Globus pallidus (tissue), 1 donor: ENCODE results near the gene ZNRF1.
A peak's percentile ranks its signal among the peaks of the same experiment; 100 is the strongest.

Source experiments
- DNase-seq: peaks from one replicate; pipeline ENCODE4 v3.0.0-alpha.2; 2015; ENCODE audit warnings: low spot score

Gene ZNRF1

DNA sequence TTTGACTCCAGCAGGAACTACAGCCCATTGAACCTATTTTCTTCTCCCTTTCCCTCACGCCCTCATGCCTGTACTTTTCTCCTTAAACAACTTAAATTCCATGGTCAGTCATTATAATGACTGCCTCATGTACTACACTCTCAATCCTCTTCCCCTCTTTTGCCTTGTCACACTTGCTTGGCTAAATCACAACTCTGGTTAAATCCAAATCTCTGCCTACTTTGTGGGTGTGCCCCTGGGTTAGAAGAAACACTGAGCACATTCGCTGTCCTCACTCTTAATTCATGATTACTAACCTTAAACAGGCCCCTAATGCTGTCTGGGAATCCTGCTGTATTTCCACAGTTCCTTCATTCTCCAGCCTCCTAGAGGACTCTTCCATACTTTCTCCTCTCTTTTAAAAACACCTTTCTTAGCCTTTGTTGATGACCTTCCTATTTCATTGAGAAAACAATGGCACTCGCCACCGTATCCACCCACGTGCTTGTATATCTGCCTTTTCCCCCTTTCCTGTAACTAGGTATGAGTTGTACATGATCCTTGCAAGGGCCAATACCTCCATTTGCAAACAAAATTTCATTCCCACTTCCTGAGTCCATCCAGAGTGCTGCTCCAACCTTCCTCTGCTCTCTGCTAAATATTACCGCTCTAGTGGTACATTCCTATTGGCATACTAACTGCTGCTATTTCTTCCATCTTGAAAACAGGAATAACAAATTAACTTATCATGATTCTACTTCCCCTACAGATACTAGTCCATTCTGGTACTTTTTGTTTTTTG lies 28.9 kb downstream of the ZNRF1 start:
- no peak for DNase-seq

- no peak for DNase-seq
Measured at GRCh38 chr16:75028544-75029135, 29.8 kb downstream of the ZNRF1 start.

- DNase-seq, result no peak
Measured at GRCh38 chr16:75029854-75030253, 31.0 kb downstream of the ZNRF1 start.

GRCh38 chr16:75032655-75033054 lies 33.8 kb downstream of the ZNRF1 start:
- DNase-seq, result no peak

- DNase-seq, result no peak
Measured at GRCh38 chr16:75035410-75035968, 36.7 kb downstream of the ZNRF1 start.

DNA sequence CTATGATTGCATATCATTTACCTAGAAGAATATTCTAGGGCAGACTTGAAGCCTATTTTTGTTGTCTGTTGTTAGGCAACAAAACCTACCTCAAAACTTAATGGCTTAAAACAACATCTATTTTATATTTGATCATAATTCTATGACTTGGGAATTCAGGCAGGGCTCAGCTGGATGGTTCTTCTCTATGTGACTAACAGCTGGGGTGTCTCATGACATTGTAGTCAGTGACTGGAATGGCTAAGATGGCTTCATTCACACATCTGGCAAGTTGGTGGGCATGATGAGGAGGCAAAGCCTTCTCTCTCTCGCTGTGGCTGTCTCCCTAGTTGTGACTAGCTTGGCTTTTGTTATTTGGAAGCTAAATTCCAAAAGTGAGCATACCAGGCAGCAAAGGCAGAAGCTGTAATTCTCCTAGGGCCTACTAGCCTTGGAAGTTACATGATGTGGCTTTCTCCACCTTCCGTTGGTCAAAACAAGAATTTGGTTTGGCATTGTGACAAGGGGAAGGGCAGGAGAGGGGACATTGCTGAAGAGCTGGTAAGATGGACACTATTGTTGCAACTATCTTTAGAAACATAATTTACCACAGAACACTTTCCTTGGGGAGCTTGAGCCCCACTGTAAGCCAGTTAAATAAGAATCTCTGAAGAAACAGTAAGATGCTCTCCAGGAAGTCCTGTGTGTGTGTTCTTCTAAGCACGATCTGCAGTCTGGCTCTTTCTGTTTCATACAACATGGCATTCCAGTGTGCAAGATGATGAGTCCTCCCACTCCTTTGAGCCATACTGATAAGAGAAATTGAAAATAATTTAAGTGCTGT lies 39.4 kb downstream of the ZNRF1 start:
- DNase-seq, result no peak

DNA sequence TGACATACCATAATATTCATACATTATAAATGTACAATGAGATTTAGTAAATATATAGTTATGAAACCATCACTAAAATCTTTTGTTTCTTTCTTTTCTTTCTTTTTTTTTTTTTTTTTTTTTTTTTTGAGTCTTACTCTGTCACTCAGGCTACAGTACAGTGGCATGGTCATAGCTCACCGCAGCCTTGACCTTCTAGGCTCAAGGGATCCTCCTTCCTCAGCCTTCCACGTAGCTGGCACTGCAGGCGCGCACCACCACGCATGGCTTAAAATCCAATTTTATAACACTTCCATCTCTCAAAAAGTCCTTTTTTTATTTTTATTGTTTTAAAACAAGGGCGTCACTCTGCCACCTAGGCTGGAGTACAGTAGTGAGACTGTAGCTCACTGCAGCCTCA lies 41.1 kb downstream of the ZNRF1 start:
- no peak for DNase-seq

DNA sequence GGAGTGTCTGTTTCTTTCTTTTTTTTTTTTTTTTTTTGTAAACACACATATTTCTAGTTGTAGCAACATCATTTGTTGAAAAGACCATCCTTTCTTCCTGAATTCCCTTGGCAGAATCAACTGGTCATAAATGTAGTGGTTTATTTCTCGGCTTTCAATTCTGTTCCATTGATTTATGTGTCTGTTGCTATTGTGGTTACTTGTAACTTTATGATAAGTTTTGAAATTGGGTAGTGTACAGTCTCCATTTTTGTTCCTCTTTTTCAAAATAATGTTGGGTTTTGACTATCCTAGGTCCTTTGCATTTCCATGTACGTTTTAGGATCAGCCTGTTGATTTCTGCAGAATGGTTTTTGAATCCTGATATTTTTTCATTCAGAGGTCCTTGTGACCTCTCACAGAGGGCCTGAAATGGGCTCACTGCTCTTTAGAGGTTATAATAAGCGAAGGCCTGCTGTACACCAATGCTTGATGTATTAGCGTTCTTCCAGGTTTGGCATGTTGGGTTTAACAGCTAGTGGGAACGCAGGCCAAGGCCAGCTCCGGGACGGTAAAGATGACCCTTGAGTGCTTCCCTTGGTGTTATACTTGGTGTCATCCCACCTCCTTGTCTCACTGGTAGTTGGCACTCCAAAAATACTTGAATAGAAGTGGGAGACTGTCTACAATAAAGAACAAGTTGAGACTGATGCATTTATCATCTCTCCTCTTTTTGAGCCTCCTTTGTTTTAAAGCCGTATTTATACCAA lies 43.8 kb downstream of the ZNRF1 start:
- no peak for DNase-seq

GRCh38 chr16:75043175-75043895 lies 44.5 kb downstream of the ZNRF1 start:
- no peak for DNase-seq

DNA sequence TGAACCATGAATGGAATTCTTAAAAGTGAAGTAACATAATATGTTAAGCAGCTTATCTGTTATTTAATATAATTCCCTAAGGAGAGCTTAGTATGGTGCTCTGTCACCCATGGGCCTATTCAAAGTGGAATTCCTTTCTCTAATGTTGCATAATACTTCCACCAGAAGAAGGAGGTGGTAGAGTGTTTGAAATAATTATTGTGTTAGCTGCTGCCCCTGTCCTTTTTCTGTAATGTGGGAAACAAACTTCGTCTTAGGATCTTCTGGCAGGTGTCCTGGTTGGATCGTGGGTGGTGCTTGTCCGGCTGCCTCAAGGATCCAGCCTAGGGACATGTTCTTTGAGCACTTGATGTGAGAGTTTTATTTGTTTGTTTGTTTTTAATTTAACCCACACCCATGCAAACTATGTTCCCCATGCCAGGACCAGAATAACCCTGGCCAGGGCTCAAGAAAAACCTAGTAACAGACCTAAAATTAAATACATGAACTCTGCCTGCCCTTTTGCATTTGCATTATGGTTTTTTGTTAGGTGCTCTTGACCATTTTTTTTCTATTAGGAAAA lies 46.1 kb downstream of the ZNRF1 start:
- DNase-seq, result no peak

- no peak for DNase-seq
Measured at GRCh38 chr16:75045424-75045823, 46.6 kb downstream of the ZNRF1 start.

- no peak for DNase-seq
Measured at GRCh38 chr16:75048054-75048453, 49.2 kb downstream of the ZNRF1 start.

DNA sequence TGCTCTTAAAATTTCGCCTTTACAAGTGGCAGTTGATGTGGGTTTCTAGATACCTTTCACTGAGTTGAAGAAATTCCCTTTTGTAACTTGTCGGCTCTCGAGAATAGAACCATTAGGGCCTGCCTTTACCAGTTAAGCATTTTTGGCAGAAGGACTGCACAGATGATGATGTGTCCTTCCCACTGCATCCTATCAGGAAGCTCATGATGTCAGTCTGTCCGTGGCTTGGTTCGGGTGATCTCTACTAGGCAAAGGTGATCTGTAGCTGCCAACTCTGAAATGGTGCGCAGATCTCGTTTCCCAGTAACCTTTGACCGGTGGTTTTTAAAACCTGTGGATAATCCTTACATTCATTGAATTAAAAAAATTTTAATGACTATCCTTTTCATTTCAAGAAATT lies 49.7 kb downstream of the ZNRF1 start:
- DNase-seq, result no peak

DNA sequence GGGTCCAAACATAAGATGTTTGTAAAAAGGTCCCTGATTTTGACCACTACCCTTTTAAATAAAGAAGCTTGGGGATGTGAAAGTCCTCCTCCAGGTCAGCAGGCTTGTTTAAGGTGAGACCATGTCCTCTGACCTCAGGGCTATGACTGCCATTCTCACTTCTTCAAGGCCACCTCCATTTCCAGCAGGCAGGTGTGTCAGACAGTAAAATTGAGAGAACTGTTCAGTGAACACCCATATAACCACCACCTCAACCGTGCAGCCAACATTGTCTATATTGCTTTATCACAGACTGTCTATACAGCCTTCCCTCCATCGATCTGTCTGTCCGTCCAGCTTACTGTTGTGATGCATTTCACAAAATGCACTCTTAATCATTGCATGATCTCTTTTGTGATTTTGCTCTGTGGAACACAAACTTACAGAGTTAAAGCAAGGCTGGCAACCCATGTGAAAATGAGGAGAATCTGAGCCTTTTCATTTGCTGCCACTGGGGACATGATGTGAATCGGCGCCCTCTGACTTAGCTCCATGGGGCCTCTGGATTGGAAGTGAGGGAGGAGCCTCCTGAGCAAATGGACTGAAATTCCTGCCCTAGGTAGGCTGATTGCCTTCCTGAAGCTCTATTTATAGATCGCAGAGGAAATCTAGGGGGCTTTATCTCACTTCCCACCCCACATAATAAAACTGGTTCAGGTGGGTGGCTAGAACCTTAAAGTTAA lies 53.8 kb downstream of the ZNRF1 start:
- no peak for DNase-seq

DNA sequence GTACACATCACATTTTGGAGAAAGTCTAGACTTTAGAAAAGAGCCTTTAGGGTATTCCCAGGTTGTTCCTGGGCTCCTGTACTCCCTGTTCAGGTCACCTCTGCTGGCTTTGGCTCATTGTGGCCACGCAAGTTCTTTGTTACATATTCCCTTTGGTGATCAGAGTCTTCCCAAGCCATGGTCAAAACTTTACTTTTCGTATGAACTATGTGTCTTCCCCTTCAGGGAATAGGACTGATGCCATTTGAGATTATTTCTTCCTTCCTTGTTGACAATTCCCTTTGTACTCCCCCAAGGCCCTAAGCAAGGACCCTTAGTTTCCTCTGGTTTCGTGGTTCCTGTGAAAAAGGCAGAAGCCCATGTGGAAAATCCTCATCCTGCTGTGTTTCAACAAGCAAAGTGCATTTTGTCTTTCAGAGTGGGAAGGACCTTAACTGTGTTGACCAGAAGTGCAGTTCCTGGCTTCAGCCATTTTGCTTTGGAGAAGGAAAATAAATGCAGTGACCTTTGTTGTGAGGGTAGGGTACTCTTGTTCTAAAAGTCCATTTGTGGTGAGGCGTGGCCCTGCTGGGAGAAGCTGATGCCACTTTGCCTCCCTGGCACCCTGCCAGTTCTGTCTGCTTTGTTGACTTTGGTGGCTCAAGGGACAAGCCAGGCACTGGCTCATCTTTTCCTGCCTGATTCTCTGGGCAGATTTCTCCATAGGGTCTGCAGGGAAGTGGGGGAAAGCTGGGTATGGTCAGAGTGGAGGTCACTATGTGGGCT lies 55.1 kb downstream of the ZNRF1 start:
- DNase-seq, result peak; percentile 66

- no peak for DNase-seq
Measured at GRCh38 chr16:75054556-75054947, 55.7 kb downstream of the ZNRF1 start.

DNA sequence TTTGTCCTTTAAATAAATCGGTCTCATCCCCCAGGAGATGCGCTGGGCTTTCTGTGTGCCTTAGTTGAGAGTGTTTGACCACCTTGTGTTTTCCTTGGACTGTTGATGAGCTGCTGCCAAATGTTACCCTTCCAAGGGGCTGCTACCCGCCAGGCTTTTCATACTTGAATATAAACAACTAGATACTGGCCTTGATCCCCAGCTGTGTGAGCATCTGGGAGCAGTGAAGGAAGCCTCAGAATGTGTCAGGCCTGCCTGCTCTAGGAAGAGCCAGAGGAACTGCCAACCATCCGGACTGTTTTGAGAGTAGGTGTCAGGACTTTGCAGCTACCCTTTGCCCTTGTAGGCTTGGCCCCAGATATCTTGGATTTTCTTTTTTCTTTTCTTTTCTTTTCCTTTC lies 60.0 kb downstream of the ZNRF1 start:
- no peak for DNase-seq

DNA sequence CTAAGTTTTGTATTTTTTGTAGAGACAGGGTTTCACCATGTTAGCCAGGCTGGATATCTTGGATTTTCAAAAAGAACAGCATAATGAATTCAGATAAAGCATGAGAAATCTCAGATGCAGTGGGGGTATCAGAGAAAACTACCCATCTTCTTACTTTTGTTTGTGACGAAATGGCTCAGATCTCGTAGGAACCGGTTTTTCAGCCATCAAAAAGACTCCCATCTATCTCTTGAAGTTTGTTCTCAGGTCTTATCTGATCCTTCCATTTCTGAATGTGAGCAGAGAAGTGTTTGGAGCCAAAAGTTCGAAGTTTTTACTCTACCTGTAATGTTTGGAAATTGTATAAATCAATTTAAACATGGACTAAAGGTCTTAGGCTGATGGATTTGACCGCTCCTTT lies 60.6 kb downstream of the ZNRF1 start:
- DNase-seq, result no peak

GRCh38 chr16:75060723-75061122 lies 61.9 kb downstream of the ZNRF1 start:
- no peak for DNase-seq

DNA sequence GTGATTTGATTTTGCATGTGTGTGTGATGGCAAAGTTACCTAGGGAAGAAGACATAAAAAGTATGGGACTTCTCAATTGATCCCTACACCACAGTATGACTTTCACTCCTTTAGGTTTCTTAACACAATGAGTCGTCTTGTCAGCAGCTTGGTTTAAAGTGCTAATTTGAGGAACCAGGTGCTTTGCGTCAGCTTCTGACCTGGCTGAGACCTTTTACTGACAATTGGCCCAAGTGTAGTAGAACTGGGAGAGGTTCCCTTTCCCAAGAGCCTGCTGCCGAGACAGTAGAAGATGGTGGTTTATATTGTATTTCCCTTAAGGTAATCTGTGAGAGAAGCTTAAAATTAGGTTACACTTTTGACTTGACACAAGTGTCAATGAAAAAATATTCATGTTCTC lies 62.8 kb downstream of the ZNRF1 start:
- DNase-seq, result no peak
